Measurements from ENCODE around the gene SAYSD1. TPM values are rescaled to one million over a fixed set of nuclear protein-coding genes. Genes with fewer than 3 reads are reported as not detected.
A peak's percentile ranks its signal among the peaks of the same experiment; 100 is the strongest.

Gene SAYSD1
- total RNA-seq, 1 donor from 2014 or later = 15.0 TPM

- Mint-ChIP-seq H3K27me3 (no peaks in the 10 kb centered on the region), H3K36me3 (peaks cover 9% of the 10 kb centered on the region), H3K9me3 (no peaks in the 10 kb centered on the region), H3K4me3 (no peak overlapping the region), H3K4me1 (ENCODE audit: unreplicated experiment) (no peaks in the 10 kb centered on the region), H3K27ac (no peak overlapping the region)
- TF ChIP-seq CTCF (conservative IDR thresholded peaks at IDR 0.05) = no peak
- DNase-seq (ENCODE audit: extremely low spot score, unreplicated experiment) = no peak
Measured at GRCh38 chr6:39100358-39100757, 14.6 kb downstream of the SAYSD1 start.

DNA sequence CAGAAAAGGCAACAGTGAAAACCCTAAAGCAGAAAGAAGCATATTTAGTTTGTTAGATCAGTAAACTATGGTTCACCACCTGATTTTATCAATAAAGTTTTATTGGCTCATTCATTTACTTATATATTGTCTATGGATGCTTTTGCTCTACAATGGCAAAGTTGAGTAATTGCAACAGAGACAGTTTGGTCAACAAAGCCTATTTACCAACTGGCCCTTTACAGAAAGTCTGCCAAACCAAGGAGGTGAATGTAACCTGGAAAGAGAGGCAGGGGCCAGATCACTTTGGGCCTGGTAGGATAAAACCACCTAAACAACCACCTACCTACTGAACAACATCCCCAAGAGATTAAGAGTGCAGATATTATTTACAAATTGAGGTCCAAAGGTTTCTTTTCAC is 19.4 kb downstream of the SAYSD1 start:
- TF ChIP-seq CTCF (conservative IDR thresholded peaks at IDR 0.05) = no peak
- Mint-ChIP-seq H3K36me3 (no peaks in the 10 kb centered on the region), H3K27ac (no peak overlapping the region), H3K27me3 (peaks cover 15% of the 10 kb centered on the region), H3K4me3 (no peak overlapping the region), H3K9me3 (no peaks in the 10 kb centered on the region), H3K4me1 (ENCODE audit: unreplicated experiment) (peaks cover 4% of the 10 kb centered on the region)
- no peak for DNase-seq (ENCODE audit: extremely low spot score, unreplicated experiment)

- Mint-ChIP-seq H3K4me3 (no peak overlapping the region), H3K9me3 (no peaks in the 10 kb centered on the region), H3K36me3 (no peaks in the 10 kb centered on the region), H3K27me3 (peaks cover 25% of the 10 kb centered on the region), H3K4me1 (ENCODE audit: unreplicated experiment) (peaks cover 8% of the 10 kb centered on the region), H3K27ac (no peak overlapping the region)
- TF ChIP-seq CTCF (conservative IDR thresholded peaks at IDR 0.05) = no peak
- DNase-seq (ENCODE audit: extremely low spot score, unreplicated experiment) = no peak
Measured at GRCh38 chr6:39093149-39093708, 21.8 kb downstream of the SAYSD1 start.

DNA sequence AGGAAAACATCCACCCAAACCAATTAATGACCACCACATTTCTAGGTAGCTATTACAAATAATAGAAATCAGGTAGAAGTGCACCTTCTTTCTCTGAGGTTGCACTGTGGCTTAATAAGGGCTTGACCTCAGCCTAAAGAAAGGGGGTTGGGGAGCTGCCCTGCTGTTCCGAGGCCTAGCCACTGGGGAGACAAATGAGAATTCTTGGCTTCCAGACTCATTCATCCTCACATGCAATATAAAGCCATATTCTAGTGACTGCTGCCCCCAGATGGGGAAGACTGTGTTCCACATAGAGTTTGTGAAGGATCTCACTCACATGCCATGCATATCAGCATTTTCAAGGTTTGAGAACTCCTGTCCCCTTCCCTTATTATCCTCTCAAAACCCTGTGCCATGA is 22.9 kb downstream of the SAYSD1 start:
- Mint-ChIP-seq H3K27me3 (peaks cover 32% of the 10 kb centered on the region), H3K27ac (no peak overlapping the region), H3K4me3 (no peak overlapping the region), H3K9me3 (no peaks in the 10 kb centered on the region), H3K4me1 (ENCODE audit: unreplicated experiment) (peaks cover 10% of the 10 kb centered on the region), H3K36me3 (no peaks in the 10 kb centered on the region)
- DNase-seq (ENCODE audit: extremely low spot score, unreplicated experiment) = no peak
- peak; percentile 46 for TF ChIP-seq CTCF (conservative IDR thresholded peaks at IDR 0.05)

DNA sequence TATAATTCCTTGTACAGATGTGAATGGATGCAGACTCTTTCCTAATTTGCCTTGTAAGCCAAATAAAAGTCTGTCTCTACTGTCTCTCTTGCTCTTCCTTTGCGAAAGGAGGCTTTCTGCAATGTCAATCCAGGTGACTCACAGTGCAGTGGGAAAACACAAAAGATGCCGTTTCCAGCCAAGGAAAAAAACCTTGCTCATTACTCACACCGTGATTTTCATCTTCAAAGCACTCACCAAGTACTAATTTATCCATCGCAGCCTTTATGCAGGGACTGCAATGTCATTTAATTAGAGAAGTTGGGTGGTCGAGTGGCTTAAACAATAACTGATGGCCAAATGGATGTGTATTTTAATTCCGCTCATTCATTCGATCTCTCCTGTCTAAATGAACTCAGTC is 23.8 kb downstream of the SAYSD1 start:
- Mint-ChIP-seq H3K9me3 (no peaks in the 10 kb centered on the region), H3K4me1 (ENCODE audit: unreplicated experiment) (peaks cover 15% of the 10 kb centered on the region), H3K27me3 (peaks cover 40% of the 10 kb centered on the region), H3K36me3 (no peaks in the 10 kb centered on the region), H3K27ac (no peak overlapping the region), H3K4me3 (no peak overlapping the region)
- DNase-seq (ENCODE audit: extremely low spot score, unreplicated experiment) = no peak
- TF ChIP-seq CTCF (conservative IDR thresholded peaks at IDR 0.05) = no peak

DNA sequence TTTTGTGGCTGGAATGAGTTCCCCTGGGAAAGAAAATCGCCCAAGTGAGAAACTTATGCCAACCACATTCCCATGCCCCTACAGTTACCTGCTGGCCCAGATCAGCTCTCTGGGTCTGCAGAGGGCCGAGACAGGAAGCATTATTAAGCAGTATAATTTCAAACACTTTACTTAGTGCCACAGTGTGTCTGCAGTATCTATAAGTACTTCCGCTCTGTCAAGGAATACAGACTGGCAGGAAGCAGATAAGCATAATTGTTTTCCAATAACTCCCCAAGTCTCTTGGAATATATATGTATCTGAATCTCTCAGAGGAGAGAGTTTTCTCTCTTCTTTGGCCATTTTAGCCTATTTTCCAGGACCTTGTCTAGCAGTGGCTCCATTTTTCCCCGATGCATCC is 24.9 kb downstream of the SAYSD1 start:
- no peak for TF ChIP-seq CTCF (conservative IDR thresholded peaks at IDR 0.05)
- Mint-ChIP-seq H3K4me1 (ENCODE audit: unreplicated experiment) (peaks cover 15% of the 10 kb centered on the region), H3K4me3 (no peak overlapping the region), H3K27ac (no peak overlapping the region), H3K36me3 (no peaks in the 10 kb centered on the region), H3K27me3 (peaks cover 47% of the 10 kb centered on the region), H3K9me3 (no peaks in the 10 kb centered on the region)
- DNase-seq (ENCODE audit: extremely low spot score, unreplicated experiment) = no peak
